Inflammatory macrophage (primary cell): ENCODE results near the gene TAS2R60.

Source experiments
- DNase-seq, 2 donors: peaks; one replicate each; pipeline ENCODE4 v3.0.0-alpha.2; 2020 to 2022

TAS2R60 gene

DNA sequence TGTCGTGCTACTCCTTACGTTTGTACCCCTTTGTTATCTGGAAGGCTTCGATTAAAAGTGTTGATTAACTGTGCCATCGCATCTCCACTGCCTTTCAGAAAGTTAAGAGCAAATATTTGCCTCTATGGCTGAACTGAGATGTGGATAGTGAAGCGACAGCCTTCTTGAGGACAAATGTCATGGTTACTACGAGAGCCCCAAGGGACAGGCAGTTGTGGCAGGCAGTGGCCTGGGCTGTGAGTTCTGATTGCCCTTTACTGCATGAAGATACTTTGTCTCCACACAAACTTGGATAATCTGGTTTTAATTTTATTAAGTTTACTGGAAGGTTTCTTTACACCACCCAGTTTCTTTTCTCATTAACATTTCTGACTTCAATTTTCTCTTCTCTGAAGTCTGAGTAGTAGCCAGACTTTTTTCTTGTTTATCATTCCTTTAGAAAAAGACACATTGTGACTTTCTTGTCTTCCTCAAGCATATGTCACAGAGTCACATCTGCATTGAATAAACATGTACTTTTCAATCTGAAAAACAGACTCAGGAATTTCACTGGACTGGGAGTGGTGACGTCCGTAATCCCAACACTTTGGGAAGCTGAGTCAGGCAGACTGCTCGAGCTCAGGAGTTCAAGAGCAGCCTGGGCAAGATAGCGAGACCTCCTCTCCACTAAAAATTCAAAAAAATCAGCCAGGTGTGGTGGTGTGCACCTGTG is 36.0 kb downstream of the TAS2R60 start:
- no peak for DNase-seq

DNA sequence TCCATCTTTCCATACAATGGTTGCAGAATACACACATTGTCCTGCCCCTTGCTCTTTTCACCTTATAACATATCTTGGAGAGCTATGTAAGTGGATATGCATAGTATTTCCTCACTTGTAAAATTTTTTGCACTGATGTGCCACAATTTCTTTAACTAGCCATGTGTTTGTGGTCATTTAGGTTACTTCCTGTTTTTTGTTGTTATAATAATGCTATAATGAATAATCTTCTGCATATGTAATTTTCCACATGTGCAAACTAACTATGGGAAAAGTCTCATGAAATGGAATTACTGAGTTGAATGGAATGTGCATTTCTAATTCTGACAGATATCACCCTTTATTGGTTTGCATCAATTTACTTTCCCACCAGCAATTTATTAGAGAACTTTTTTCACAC is 37.2 kb downstream of the TAS2R60 start:
- DNase-seq, result peak; percentile 39 to 61

DNA sequence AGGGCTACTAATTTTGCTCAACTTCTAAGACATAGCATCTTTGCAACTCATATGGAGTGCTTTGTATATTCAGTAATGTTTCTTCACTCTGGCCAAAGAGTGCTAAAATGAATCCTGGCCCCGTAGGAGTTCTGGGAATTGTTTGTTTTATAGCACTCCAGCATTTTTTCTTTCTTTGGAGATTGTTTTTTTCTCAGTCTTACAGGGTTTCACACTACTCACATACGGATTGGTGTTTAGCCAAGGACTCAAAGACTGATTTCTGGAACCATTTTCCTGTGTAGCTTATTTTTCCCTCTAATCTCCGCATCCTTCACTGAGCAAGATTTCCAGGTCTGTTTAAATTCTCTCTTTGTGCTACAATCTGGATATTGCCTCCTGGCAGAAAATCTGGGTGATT is 40.9 kb downstream of the TAS2R60 start:
- DNase-seq, result no peak

DNA sequence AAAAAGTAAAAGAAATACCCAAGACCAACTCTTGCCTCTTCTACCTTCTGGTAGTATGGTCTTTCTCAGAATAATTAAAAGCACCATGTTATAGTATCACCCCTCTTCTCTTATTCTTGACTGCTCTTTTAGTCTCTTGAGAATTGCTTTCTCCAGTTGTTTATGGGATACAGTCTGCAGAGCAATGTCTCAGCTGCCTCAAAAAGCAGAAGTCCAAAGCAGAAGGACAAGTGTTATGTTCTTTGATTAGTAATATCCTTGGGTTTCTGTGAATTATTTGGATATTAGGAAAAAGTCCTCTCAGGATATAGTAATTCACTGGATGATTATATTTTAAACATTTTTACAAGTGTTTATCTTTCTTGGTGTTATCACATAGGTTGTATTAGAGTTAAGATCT is 41.8 kb downstream of the TAS2R60 start:
- DNase-seq, result peak; percentile 73 to 74

DNA sequence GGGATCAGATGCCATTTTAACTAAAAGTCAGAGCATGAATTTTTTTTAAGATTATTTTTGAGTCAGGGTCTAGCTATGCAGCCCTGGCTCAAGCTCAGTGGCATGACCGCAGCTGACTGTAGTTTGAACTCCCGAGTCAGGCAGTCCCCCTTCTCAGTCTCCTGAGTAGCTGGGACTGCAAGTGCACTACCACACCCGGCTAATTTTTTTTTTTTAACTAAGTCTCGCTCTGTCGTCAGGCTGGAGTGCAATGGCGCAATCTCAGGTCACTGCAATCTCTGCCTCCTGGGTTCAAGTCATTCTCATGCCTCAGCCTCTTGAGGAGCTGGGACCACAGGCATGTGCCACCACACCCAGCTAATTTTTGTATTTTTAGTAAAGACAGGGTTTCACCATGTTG is 42.2 kb downstream of the TAS2R60 start:
- DNase-seq, result peak; percentile 77 to 78

DNA sequence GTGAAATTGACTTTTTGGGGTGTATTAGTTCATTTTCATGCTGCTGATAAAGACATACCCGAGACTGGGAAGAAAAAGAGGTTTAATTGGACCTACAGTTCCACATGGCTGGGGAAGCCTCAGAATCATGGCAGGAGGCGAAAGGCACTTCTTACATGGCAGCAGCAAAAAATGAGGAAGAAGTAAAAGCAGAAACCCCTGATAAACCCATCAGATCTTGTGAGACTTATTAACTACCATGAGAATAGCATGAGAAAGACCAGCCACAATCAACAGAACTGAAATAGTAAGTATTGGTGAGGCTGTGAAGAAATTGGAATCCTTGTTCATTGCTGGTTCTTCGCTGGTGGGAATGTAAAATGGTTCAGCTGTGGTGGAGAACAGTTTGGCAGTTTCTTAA is 43.0 kb downstream of the TAS2R60 start:
- DNase-seq, result peak; percentile 66 to 73

DNA sequence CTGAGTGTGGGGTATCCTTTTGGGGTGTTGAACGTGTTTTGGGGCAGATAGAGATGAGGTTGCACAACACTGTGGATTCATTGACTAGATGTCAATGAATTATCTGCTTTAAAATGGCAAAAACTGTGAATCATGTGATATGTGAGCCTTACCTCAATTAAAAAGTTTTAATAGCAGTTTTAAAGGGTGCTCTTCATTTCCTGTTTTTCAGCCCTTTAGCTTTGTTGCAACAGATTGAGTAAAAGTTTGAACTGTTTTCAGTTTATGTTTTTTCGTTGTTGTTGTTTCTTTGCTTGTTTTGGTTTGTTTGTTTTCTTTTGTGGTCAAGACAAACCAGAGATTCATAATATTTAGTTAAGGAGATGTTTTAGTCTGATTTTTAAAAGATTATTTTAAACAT is 43.8 kb downstream of the TAS2R60 start:
- DNase-seq, result peak in 1 of 2 donors; percentile 43

DNA sequence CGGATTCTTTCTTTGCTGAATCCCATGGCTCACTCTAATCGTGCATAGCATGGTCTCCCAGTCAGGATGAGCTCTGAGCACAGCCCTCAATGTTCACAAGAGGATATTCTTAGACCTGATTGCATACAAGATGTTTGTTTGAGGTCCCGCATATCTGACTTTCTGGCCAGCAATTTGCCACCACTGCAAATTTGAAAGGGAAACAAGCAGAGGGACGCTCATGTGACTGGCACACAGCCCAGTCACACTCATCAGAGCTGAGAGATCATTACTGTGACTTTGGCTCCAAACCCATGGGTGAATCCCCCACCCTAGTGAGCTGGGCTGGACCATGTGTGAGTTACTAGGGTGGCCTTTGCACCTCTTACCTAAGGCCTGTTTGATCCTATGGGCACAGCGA is 44.3 kb downstream of the TAS2R60 start:
- peak; percentile 85 to 89 for DNase-seq

DNA sequence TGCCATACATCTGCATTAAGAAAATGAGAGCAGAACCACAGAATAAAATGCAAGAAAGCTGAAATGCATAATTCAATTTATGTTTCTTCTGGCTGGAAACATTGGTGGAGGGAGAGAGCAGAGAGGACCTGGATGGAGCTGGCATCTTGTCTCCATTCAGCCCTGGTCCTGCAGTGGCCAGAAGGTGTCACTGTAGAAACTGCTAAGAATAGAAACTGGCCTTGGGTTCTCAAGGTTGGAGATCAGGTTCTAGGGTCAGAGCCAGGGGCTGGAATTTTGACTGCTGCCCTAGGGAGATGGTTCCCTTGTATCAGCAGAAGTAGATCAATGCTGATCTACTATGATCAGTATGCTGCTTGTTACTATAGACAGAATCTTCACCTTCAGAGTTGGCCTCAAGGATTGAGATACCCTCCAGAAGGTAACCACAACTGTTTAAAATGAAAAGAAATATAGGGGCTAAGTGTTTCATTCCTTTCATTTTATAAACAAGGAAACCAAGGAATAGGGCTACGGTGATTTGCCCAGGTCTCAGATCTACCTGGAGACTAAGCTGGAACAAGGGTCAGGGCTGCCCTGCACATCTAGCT is 47.6 kb downstream of the TAS2R60 start:
- peak; percentile 49 to 66 for DNase-seq

DNA sequence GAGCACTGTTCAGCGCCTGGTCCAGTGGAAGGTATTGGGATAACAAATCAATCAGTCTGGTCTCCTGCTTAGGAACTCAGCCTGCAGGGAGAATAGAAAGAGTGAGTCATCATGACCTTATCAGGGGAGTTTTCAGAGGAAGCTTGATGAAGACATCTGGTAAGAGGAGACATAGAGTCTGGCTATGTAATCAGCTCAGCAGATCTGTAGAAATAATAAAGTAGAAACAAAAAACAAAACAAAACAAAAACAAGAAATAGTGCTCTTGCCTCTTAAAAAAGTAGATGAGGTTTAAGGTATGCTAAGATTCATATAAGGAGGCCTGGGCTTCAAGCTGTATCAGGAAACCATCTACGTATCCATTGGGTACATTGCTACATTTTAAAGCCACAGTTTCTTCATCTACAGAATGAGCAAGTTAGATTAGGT is 48.8 kb downstream of the TAS2R60 start:
- peak; percentile 68 to 70 for DNase-seq

DNA sequence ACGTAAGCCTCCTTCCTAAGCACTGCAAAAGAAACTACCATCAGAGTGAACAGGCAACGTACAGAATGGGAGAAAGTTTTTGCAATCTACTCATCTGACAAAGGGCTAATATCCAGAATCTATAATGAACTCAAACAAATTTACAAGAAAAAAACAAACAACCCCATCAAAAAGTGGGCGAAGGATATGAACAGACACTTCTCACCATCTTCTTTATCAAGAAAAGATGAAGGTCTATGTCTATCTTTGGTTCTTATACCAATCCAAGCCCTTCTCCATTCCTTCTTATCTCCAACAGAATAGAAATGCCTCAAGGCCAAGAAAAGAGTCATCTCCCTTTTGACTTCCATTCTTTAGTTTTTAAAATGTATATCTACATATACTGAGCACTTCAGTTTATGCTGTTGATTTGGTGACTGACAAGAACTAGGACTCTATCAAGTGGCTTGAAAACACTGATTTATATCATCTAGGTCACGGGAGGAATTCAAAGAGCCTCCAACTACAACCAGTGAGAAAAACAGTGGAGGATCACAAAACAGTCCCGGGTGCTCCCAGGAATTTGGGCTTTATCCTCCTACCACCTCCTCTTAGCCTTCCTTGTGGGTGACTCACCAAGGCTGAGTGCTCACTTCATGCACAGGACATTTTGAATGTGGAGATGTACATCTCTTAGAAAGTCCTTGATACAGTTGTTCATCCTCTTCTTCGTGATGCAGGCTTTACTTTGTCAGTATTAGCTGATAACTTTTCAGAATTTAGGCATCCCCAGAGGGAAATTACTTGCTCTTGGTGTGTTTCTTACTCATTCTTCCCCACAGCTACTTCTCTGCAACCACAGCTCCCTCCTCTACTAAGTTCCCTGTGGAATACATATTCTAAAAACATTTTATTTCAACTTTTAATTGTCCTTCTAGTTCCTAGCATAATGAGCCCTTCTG is 49.8 kb downstream of the TAS2R60 start:
- DNase-seq, result no peak

DNA sequence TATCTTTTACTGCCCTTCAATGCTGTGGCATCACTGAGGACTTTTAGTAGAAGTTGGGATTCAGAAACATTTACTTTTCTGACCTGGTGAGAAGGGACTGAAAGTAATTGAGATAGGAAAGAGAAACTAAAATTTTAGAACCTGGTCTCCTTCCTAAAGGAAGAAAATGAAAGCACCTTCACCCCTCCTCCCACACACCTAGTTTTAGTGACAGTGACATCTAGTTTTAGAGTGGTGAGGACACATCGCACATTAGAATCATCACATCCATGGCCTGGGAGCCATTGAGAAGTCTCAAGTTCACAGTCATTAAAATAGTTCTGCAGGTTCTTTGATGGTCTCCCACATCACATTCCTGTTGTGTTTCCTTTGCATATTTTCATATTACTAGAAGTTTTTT is 50.5 kb downstream of the TAS2R60 start:
- DNase-seq, result no peak
